GM20431 (cell line): Measurements from ENCODE around the gene SYNGAP1.
"Not testable (repeated sequence)": the region's sequence is repeated elsewhere in the genome, so short reads cannot be mapped to it uniquely, and the experiment has no call there.

Experiments
- in situ Hi-C: fragments of 300-500 bp; cut with MseI, MboI; formaldehyde crosslinking; loops from one replicate; pipeline ENCODE4 v1.15.0; 2020; ENCODE audit warnings: low sequenced_read_pairs; ENCODE audit not compliant: unreplicated experiment

The SYNGAP1 gene

DNA sequence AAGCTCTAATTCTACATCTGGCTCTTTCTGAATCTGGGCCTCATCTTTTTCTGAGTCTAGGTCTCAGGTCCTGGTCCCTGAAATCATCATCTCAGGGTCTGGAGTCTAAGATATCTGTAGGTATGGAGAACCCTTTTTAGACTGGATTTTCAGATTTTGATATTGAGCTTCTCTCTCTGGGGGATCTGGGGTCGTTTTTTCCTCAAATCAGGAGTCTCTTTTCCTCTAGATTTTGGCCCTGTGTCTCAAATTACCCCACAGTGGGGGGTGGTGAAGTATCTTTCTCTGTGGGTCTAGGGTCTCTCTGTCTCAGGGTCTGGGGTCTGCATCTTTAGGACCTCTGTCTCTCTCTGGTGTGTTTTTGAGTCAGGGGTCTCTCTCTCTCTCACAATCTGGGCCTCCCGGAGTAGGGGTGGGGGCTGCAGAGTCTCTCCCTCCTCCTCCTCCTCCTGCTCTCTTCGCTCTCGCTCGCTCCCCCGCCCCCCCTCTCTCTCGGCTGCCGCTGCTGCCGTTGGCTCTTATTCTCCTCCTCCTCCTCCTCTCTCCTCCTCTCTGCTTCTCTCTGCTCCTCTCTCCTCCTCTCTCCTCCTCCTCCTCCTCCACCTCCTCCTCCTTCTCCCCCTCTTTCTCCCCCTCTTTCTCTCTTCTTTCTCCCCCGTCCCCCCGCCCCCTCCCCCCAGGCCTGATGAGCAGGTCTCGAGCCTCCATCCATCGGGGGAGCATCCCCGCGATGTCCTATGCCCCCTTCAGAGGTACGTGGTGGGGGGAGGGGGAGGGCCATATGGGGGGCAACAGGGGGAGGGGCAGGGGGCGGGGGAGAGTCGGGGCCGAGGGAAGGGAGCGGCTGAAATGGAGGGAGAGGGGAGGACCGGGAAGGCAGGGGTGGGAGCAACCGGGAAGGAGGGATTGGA is at the start of gene SYNGAP1:
SYNGAP1 (plus strand) TSS at position 486 of the 911 bp plus-strand sequence; CDS start at position 686, 200 bp downstream.
- in situ Hi-C loops: no loop called here

GRCh38 chr6:33371901-33372300 is 48.0 kb upstream of the SYNGAP1 start:
- in situ Hi-C loops: not testable (repeated sequence)

GRCh38 chr6:33372526-33373123 is 47.2 kb upstream of the SYNGAP1 start:
- in situ Hi-C loops: no loop called here

DNA sequence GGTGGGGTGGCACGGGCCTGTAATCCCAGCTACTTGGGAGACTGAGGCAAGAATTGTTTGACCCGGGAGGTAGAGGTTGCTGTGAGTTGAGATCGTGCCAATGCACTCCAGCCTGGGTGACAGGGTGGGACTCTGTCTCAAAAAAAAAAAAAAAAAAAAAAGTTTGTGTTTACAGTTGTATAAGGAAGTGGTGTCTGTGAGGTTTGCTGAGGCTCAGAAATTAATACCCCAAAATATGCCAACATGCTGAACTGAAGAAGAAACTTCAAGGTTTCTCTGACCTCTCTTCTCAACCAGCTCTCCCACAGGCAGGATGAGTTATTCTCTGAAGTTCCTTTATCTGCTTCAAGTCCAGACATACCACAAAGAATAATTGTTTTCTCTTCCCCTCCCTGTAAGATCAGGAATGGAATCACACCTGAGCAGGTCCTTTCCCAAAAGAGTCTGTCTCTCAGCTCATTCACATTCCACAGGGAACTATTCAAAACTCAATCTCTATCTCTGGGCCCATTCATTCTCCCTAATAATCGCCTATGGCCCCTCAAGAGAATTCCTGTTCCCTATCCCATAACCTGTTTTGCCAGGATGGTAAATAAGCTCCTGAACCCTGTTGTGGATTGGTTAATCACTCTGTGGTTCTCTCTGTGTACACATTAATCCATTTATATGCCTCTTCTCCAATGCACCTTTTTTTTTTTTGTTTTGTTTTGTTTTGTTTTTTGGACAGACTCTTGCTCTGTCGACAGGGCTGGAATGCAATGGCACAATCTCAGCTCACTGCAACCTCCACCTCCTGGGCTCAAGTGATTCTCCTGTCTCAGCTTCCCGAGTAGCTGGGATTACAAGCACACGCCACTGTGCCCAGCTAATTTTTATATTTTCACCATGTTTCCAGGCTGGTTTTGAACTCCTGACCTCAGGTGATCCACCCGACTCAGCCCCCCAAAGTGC is 45.6 kb upstream of the SYNGAP1 start:
- in situ Hi-C loops: no loop called here

GRCh38 chr6:33375143-33375671 is 44.7 kb upstream of the SYNGAP1 start:
- in situ Hi-C loops: no loop called here

DNA sequence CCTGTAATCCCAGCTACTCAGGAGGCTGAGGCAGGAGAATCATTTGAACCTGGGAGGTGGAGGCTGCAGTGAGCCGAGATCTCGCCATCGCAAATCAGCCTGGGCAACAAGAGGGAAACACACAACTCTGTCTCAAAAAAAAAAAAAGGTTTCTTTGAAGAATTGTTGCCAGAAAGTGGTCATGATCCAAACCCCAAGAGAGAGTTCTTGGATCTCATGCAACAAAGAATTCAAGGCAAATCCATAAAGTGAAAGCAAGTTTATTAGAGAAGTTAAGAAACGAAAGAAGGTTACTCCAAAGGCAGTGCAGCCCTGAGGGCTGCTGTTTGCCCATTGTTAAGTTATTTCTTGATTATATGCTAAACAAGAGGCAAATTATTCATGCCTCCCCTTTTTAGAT is 42.7 kb upstream of the SYNGAP1 start:
- in situ Hi-C loops: no loop called here

- in situ Hi-C loops: not testable (repeated sequence)
Observed at GRCh38 chr6:33379184-33379583, 40.7 kb upstream of the SYNGAP1 start.

- in situ Hi-C loops: no loop called here
Observed at GRCh38 chr6:33380272-33380981, 39.4 kb upstream of the SYNGAP1 start.

DNA sequence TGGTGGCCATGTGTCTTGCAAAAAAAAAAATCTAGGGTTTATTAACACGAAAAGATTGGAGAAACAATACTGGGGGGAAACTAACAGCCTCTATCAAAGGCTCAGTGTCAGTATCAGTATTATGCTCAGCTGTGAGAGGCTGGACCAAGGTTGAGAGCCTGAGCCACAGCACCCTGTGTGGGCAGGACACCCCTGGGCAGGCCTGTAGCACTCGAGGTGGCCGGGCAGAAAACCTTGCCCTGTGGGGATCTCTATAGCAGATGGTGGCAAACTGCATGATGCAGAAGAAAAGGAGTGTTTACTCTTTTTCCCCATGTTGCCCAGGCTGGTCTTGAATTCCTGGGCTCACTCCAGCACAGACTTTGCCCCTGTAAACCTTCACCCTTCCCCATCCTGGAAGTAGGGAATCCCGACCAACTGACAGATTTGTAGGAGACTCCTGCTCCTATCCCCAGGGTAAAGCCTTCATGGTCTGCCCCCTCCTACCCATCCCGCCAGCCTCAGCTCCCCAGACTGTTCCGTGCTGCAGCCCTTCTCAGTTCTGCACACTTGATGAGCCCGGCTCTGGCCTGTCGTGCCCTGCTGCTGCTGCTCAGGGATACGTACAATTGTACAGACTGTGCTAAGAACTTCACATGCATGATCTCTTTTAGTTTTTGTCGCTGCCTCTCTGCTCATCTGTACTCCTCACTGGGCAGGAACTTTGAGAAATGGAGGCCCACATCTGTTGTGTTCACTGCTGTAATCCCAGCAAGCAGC is 36.3 kb upstream of the SYNGAP1 start:
- in situ Hi-C loops: no loop called here

- in situ Hi-C loops: no loop called here
Observed at GRCh38 chr6:33384581-33385020, 35.3 kb upstream of the SYNGAP1 start.

GRCh38 chr6:33390173-33390572 is 29.7 kb upstream of the SYNGAP1 start:
- in situ Hi-C loops: no loop called here

DNA sequence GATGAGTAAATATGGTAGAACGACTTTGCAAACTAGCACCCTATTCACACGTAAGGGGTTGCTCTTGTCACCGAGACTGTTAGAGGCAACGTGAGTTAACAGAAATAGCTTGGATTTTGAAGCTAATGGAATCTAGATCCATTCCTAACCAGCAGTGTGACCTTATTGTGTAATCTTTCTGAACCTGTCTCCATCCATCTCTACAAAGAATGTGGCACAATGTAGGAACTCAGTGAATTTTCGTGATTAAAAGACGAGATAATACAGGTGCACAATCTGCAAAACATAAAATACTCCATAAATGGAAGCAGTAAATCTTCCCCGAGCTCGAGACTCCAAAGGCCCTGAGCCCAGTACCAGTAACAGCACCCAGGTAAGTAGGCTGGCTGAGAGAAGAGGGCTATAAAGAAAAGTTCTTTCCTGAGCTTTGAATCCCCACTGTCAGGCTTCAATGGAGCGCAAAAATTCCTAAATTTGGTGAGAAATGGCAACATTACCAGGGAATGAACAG is 29.0 kb upstream of the SYNGAP1 start:
- in situ Hi-C loops: no loop called here

DNA sequence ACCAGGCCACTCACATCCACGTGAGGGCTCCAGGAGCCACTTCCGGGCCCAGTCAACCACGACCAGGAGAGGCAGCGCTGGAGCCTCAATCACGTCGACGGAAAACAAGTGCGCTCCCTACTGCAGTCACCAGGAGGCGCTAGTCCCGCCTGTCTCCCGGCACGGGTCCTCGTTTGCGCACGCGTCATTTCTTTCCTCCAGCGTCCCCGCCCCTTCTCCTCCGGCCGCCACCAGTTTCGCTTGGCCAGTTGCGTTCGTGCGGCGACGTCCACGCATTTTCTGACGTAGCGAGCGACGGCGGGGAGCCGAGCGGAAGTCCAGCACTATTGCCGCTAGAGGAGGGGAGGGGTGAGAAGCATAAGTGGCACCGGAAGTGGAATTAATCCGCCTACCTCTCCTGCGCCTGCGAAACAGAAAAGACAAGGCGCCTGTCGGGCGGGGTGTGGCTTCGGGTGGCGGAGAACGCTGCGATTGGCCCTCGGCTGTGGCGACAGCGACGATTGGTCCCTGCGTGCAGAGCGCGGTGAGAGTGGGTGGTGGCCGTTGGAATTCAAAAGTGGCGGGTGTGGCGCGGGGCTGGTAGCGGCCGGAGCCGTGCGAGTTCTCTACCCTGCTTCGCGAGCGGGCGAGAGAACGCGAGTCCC is 28.5 kb upstream of the SYNGAP1 start, which contains the start of gene KIFC1:
KIFC1 (plus strand) TSS at position 546 of the 644 bp plus-strand sequence. CDS start 163 bp downstream, outside the sequence.
- in situ Hi-C loops: no loop called here

DNA sequence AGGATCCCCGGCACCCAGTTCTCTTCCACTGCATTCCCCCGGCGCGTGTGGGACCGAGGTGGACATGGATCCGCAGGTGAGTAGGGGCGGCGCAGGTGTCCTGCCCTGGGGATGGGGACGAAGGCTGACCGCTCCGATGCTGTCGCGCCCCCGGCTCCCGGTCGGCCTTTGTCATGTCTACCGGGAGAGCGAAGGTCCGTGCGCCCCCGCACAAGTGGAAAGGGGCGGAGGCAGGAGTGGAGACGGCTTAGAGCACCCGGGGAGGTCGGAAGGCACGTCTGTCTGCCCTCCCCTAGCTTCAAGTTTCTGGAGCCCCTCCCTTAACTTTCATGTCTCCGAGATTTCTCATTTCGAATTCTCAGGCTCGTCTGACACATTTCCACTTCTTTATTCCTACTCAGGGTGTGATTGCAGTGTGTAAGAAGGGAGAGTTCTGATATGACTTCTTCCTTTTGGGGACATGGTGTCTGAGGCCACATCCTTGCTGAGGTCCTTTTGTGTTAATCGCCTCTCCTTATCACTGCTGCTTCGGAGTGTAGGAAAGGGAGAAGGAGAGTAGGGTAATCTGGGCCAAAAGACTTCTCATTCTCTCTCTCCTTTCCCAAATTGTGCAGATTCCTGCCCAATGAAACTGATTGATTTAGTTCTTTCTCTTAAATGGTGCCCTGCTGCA is 27.8 kb upstream of the SYNGAP1 start:
- in situ Hi-C loops: no loop called here

GRCh38 chr6:33392595-33392948 is 27.3 kb upstream of the SYNGAP1 start:
- in situ Hi-C loops: no loop called here

GRCh38 chr6:33392979-33393378 is 26.9 kb upstream of the SYNGAP1 start:
- in situ Hi-C loops: no loop called here

- in situ Hi-C loops: no loop called here
Observed at GRCh38 chr6:33397541-33397940, 22.3 kb upstream of the SYNGAP1 start.
